Common myeloid progenitor, CD34-positive (primary cell): ENCODE results near the gene C6.

Source experiments
- CTCF ChIA-PET: fragments of 350-600 bp; sonication (Branson Sonifier 250); formaldehyde crosslinking; loops from one replicate; lab custom pipeline; 2021; ENCODE audit warnings: antibody characterized with exemption; lab: Charles Lee
- POLR2A ChIA-PET: fragments of 350-600 bp; sonication (Branson Sonifier 250); formaldehyde crosslinking; loops from one replicate; lab custom pipeline; 2021; ENCODE audit warnings: antibody characterized with exemption; lab: Charles Lee
- DNase-seq, 3 donors: peaks; one replicate each; pipeline versions ENCODE4 v3.0.0 to v3.0.0-alpha.2; 2013
- H3K27ac ChIP-seq, 2 experiments: 1 replicate in 1 of 2; 2 replicates in 1 of 2; pipeline ENCODE4 v1.7.0; 2013; ENCODE audit warnings: inconsistent platforms in 2 of 2, low read length in 2 of 2, mild to moderate bottlenecking in 2 of 2, low read depth in 1 of 2, moderate library complexity in 1 of 2; ENCODE audit not compliant: severe bottlenecking in 2 of 2, insufficient read depth in 1 of 2, poor library complexity in 1 of 2
- H3K27me3 ChIP-seq, 5 experiments: replicated peaks in 2 of 5; 1 replicate in 3 of 5; 2 replicates in 2 of 5; pipeline versions ENCODE4 v1.6.1 to v1.7.0; 2013; ENCODE audit warnings: low read length in 4 of 5, mild to moderate bottlenecking in 2 of 5, moderate library complexity in 2 of 5, inconsistent platforms in 1 of 5; ENCODE audit not compliant: insufficient read depth in 5 of 5, control insufficient read depth in 4 of 5
- H3K36me3 ChIP-seq, 4 experiments: 1 replicate in 2 of 4; 2 replicates in 2 of 4; pipeline versions ENCODE4 v1.6.1 to v1.7.0; 2013; ENCODE audit warnings: low read length in 3 of 4, control low read depth in 1 of 4, mild to moderate bottlenecking in 1 of 4; ENCODE audit not compliant: control insufficient read depth in 4 of 4, insufficient read depth in 4 of 4
- H3K4me1 ChIP-seq, 4 experiments: 1 replicate in 3 of 4; 2 replicates in 1 of 4; pipeline versions ENCODE4 v1.6.1 to v1.7.1; 2013; ENCODE audit warnings: low read length in 3 of 4, mild to moderate bottlenecking in 3 of 4, control low read depth in 1 of 4, inconsistent platforms in 1 of 4, moderate library complexity in 1 of 4; ENCODE audit not compliant: control insufficient read depth in 4 of 4, insufficient read depth in 4 of 4; ENCODE audit errors: control extremely low read depth in 1 of 4
- H3K4me3 ChIP-seq, 7 experiments: 1 replicate in 4 of 7; 2 replicates in 3 of 7; pipeline versions ENCODE4 v1.5.1 to v1.7.0; 2013; ENCODE audit warnings: mild to moderate bottlenecking in 7 of 7, low read length in 6 of 7, moderate library complexity in 6 of 7, inconsistent platforms in 2 of 7, low read depth in 2 of 7, control low read depth in 1 of 7; ENCODE audit not compliant: insufficient read depth in 4 of 7, control insufficient read depth in 1 of 7; ENCODE audit errors: extremely low read depth in 1 of 7
- H3K9me3 ChIP-seq, 5 experiments: 1 replicate in 4 of 5; 2 replicates in 1 of 5; pipeline versions ENCODE4 v1.6.1 to v1.7.1; 2013; ENCODE audit warnings: low read length in 4 of 5, mild to moderate bottlenecking in 2 of 5, inconsistent platforms in 1 of 5, low read depth in 1 of 5, moderate library complexity in 1 of 5; ENCODE audit not compliant: control insufficient read depth in 4 of 5, insufficient read depth in 2 of 5; ENCODE audit errors: control extremely low read depth in 1 of 5
- WGBS: methylation state at CpG from one replicate; pipeline ENCODE4 v1.1.5; 2013; ENCODE audit not compliant: insufficient coverage; 5-methylcytosine and 5-hydroxymethylcytosine counted together

The C6 gene

GRCh38 chr5:41161271-41161670, 52.1 kb downstream of the C6 start:
- WGBS: 100% methylated on average over 1 of the region's 1 CpG
- POLR2A ChIA-PET: no interaction called here
- H3K4me1 ChIP-seq: no peaks in the 10 kb centered on the region
- no peaks in the 10 kb centered on the region for H3K9me3 ChIP-seq
- H3K27ac ChIP-seq: no peak overlapping the region
- no peaks in the 10 kb centered on the region for H3K27me3 ChIP-seq
- H3K36me3 ChIP-seq: no peaks in the 10 kb centered on the region
- DNase-seq: no peak
- H3K4me3 ChIP-seq: no peak overlapping the region
- CTCF ChIA-PET: no interaction called here

- no peaks in the 10 kb centered on the region for H3K27me3 ChIP-seq
- H3K4me1 ChIP-seq: no peaks in the 10 kb centered on the region
- no peak overlapping the region for H3K4me3 ChIP-seq
- H3K9me3 ChIP-seq: no peaks in the 10 kb centered on the region
- no peaks in the 10 kb centered on the region for H3K36me3 ChIP-seq
- WGBS: 91% methylated on average over 3 of the region's 5 CpGs
- ChIA-PET CTCF (no interaction called here), POLR2A (no interaction called here)
- DNase-seq: no peak
- H3K27ac ChIP-seq: no peak overlapping the region
These were observed 55.9 kb downstream of the C6 start for GRCh38 chr5:41157272-41157894.

- Histone ChIP-seq H3K9me3 (no peaks in the 10 kb centered on the region), H3K27ac (no peak overlapping the region), H3K36me3 (no peaks in the 10 kb centered on the region), H3K27me3 (no peaks in the 10 kb centered on the region), H3K4me1 (no peaks in the 10 kb centered on the region), H3K4me3 (no peak overlapping the region)
- ChIA-PET POLR2A (no interaction called here), CTCF (no interaction called here)
- DNase-seq: no peak
These were observed 56.6 kb downstream of the C6 start for GRCh38 chr5:41156739-41157138.

- Histone ChIP-seq H3K36me3 (no peaks in the 10 kb centered on the region), H3K27ac (no peak overlapping the region), H3K4me1 (no peaks in the 10 kb centered on the region), H3K27me3 (no peaks in the 10 kb centered on the region), H3K4me3 (no peak overlapping the region), H3K9me3 (no peaks in the 10 kb centered on the region)
- no peak for DNase-seq
- ChIA-PET POLR2A (no interaction called here), CTCF (no interaction called here)
- WGBS: 100% methylated on average over 2 of the region's 3 CpGs
These were observed 58.8 kb downstream of the C6 start for GRCh38 chr5:41154491-41154890.

- Histone ChIP-seq H3K4me3 (no peak overlapping the region), H3K27ac (no peak overlapping the region), H3K9me3 (no peaks in the 10 kb centered on the region), H3K4me1 (no peaks in the 10 kb centered on the region), H3K27me3 (no peaks in the 10 kb centered on the region), H3K36me3 (no peaks in the 10 kb centered on the region)
- 96% methylated on average over 4 of the region's 4 CpGs for WGBS
- POLR2A ChIA-PET: no interaction called here
- CTCF ChIA-PET: no interaction called here
- no peak for DNase-seq
These were observed 61.8 kb downstream of the C6 start for GRCh38 chr5:41151564-41151963.

GRCh38 chr5:41148448-41148847, 64.9 kb downstream of the C6 start:
- H3K9me3 ChIP-seq: no peaks in the 10 kb centered on the region
- no peak overlapping the region for H3K4me3 ChIP-seq
- ChIA-PET CTCF (no interaction called here), POLR2A (no interaction called here)
- no peak for DNase-seq
- WGBS: no CpG with 5 or more reads among the region's 1 CpG
- H3K27me3 ChIP-seq: no peaks in the 10 kb centered on the region
- H3K36me3 ChIP-seq: no peaks in the 10 kb centered on the region
- no peaks in the 10 kb centered on the region for H3K4me1 ChIP-seq
- no peak overlapping the region for H3K27ac ChIP-seq

- CTCF ChIA-PET: no interaction called here
- Histone ChIP-seq H3K4me1 (no peaks in the 10 kb centered on the region), H3K27ac (no peak overlapping the region), H3K9me3 (no peaks in the 10 kb centered on the region), H3K27me3 (no peaks in the 10 kb centered on the region), H3K36me3 (no peaks in the 10 kb centered on the region), H3K4me3 (no peak overlapping the region)
- DNase-seq: no peak
- 91% methylated on average over 5 of the region's 5 CpGs for WGBS
- POLR2A ChIA-PET: no interaction called here
These were observed 68.0 kb downstream of the C6 start for GRCh38 chr5:41145306-41145705.
